HG03097 (cell line): Measurements from ENCODE around the gene GGPS1.
"Not testable (repeated sequence)": the region's sequence is repeated elsewhere in the genome, so short reads cannot be mapped to it uniquely, and the experiment has no call there.

Experiments used
- ATAC-seq: cut with Tn5 transposase; IDR thresholded peaks from one replicate; pipeline ENCODE4 v1.9.1; 2021; ENCODE audit not compliant: unreplicated experiment, low FRiP score

GGPS1 gene

DNA sequence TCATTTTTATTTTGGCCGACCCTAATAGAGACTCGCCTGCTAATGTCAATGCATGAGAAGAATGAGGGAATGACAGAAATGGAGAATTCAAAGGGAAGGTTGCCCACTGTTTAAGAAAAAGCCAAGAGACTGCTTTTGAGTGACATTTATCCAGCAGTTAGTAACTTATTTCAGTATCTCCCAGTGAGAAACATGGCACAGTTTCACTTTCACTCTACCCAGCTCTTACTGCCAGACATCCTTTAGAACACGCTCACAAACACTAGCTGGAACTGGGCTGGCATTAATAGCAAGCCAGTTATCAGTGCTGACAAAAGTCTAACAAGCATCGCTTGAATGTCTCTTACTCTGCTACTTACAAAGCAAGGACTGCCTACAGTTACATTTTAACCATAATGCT lies 8.5 kb downstream of the GGPS1 start:
- ATAC-seq = no peak

DNA sequence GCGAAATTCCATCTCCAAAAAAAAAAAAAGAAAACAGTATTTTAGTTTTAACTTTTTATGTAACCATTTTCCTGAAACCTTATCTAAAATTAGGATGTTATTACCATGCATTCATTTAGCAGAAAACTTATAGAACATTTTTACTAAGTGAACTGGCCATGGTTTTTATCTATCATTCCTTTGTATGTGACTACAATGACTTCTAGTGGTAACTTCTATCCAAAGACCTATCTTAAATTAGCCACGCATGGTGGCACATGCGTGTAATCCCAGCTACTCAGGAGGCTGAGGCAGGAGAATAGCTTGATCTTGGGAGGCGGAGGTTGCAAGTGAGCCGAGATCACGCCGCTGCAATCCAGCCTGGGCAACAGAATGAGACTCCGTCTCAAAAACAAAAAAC lies 11.4 kb downstream of the GGPS1 start:
- ATAC-seq = no peak

DNA sequence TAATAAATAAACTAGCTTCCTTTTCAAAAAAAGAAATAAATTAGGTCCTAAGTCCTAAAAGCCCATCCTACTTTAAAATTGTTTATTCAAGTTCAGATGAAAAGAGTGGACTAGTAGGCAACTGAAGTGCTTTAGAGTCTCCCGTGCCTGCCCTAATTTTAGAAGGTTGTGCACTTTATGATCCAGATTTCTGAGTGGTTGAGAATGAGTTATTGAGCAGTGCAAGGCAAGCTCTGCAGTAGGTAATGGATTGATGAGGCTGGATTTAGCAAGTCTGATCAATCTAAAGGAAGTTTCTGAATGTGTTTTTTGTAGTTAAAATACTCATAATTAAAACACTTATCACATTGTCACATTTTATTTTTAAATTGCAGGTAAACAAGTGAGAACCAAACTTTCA lies 13.0 kb downstream of the GGPS1 start:
- ATAC-seq = no peak

DNA sequence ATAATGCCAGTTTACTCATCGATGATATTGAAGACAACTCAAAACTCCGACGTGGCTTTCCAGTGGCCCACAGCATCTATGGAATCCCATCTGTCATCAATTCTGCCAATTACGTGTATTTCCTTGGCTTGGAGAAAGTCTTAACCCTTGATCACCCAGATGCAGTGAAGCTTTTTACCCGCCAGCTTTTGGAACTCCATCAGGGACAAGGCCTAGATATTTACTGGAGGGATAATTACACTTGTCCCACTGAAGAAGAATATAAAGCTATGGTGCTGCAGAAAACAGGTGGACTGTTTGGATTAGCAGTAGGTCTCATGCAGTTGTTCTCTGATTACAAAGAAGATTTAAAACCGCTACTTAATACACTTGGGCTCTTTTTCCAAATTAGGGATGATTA lies 13.7 kb downstream of the GGPS1 start:
- no peak for ATAC-seq

DNA sequence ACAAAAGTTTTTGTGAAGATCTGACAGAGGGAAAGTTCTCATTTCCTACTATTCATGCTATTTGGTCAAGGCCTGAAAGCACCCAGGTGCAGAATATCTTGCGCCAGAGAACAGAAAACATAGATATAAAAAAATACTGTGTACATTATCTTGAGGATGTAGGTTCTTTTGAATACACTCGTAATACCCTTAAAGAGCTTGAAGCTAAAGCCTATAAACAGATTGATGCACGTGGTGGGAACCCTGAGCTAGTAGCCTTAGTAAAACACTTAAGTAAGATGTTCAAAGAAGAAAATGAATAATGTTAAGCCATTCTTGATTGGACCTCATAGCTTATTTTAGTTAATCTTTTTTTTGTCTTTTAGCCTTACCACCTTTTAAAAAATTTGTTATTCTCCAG lies 14.1 kb downstream of the GGPS1 start:
- ATAC-seq = no peak

DNA sequence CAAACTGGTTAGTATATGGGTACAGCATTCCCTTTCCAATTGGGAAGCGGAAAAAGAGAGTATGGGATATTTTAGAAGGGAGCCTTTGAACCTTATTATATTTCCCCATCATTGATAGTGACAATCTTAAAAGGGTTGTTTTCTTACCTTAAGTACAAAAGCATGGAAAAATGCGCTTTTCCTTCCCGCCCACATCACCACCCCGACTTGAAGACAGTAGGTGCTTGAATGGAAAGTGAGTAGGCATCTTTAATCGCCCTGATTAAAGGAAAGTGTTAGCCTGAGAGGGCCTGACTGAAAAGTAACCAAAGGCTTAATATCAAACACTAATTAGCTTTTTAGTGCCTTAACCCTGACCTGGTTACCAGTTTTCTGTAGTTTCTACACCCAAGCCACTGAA lies 15.4 kb downstream of the GGPS1 start:
- ATAC-seq = no peak

DNA sequence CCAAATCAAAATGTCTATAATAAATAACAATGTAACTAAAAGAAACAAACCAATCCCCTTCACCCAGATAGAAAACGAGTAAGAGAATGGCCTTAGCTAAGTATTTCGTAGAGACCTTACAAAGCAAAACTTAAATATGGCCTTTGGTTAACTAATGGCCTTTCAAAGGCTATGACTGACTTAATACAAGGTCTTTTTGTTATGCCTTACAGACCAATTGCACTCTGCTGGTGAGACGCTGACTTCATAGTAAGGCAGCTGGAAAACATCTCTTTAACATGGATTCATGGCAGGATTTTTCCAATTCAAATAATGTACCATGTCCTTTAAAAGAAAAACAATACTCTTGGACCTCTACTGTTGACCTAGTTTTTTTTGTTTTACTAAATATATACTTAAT lies 23.1 kb downstream of the GGPS1 start:
- ATAC-seq = no peak

DNA sequence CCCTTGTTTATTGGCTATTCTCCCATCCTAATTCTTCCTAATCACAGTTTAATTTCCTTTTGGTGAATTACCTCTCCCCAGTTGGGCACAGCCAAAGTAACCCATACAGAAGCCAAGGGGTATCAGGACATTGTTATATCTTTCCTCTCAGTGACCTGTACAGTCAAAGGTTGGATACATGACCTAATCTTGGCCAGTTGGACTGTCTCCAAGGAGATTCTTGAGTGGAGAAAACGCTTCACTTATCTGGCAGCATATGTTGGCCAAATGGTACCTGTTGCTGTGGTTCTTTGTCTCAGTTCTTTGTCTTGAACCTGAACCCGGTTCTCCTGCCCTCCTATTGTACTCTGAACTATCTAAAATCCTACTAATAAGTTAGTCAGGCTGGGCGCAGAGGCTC lies 23.5 kb downstream of the GGPS1 start:
- ATAC-seq = no peak

DNA sequence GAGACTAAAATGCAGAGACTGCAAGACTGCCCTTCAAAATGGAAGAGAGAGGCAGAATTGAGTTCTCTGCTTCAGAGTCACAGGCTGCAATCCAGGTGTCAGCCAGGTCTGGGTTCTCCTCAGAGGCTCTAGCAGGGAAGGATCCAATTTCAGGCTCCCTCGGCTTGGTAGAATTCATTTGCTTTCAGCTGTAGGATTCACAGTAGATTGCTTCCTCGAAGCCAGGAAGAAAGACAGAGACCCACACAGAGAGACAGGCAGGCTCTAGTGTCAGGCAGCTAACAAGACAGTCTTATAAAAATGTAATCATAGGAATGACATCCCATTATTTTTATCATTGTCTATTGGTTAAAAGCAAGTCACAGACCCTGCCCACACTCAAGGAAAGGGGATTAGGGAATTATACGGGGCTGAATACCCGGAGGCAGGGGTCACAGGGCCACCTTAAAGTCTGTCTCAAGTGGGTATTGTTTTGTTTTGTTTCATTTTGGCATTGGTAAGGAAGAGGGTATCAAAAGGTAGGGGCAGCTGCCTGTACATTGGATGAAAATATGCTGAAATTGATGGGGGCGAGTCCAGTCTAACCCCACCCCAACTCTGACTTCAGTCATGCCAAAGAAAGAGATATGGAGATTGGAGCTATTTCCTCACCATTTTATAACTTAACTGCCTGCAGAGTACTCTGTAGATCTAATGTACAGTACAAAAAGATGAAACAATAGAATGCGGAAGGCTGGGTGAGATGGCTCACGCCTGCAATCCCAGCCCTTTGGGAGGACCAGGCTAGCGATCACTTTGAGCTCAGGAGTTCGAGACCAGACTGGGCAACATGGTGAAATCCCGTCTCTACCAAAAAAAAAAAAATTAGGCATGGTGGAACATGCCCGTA lies 29.4 kb downstream of the GGPS1 start:
- ATAC-seq = no peak

DNA sequence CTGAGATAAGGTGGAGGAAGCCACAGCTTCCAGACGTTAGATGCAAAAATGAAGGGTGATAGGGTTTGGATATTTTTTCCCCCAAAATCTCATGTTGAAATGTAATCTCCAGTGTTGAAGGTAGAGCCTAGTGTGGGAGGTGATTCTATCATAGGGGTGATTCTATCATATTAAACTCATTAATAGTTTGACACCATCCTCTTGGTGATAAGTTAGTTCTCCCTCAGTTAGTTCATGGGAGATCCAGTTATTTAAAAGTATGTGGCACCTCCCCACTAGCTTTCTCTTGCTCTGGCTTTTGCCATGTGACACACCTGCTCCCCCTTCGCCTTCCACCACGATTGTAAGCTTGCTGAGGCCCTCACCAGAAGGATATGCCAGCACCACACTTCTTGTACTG lies 30.5 kb downstream of the GGPS1 start:
- no peak for ATAC-seq

DNA sequence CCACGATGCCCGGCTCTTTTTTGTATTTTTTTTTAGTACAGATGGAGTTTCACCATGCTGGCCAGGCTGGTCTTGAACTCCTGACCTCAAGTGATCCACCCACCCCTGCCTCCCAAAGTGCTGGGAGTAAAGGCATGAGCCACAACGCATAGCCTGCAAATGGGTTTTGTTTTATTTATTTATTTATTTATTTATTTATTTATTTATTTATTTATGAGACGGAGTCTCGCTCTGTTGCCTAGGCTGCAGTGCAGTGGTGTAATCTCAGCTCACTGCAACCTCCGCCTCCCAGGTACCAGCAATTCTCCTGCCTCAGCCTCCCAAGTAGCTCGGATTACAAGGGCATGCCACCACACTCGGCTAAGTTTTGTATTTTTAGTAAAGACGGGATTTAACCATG lies 35.8 kb downstream of the GGPS1 start:
- ATAC-seq = not testable (repeated sequence)

DNA sequence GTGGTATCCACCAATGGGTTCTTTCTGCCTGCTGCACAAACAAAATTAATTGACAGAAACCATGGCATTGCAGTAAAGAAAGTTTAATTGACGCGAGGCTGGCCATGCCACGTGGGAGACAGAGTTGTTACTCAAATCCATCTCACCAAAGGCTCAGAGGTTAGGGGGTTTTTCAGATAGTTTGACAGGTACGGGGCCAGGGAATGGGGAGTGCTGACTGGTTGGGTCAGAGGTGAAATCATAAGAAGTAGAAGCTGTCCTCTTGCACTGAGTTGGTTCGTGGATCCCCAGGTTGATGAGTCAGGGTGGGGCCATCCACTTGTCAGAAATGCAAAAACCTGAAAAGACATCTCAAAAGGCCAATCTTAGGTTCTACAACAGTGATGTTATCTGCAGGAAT lies 37.9 kb downstream of the GGPS1 start:
- no peak for ATAC-seq

DNA sequence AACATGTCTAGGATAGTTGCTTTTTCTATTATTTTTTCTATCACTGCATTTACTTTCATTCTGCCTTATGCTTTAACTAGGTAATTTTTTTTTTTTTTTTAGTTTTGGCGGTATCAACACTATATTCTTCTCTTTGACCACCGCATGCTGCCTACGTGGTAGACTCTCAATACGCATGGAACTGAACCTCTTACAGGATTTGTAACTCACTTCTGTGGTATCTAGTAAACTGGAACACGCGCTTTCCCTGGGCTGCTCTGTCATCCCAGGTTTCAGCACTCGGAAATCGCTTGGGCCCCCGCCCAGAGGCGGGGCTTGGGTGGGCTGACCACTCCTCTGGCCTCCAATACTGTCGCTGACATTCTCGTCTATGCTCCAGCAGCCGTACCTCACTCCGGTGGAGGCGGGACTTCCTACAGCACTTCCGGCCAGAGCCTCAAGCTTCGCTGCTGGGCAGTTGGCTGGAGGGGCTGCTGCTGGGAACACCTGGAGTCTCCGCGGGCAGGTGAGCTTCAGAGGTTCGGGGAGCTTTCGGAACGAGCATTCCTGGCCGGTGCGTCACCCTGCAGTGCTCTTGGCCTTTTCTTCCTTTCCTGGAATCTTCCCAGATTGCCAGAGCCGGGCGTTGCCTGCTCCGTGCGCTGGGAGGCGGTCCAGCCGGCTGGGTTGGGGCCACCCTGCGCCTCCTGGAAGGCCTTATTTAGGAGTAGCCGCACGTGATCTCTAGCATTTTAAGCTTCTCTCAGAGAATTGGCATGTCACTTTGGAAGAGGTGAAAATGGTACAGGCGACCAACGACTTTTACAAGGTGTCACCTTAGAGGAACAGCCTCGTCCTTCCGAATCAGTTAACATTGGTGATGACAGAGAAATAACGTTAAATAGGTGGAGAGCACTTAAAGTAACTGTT lies 38.9 kb downstream of the GGPS1 start, which contains the start of gene TBCE:
TSS of gene TBCE (plus strand) at position 428 of the 909 bp plus-strand sequence. CDS start 12,623 bp downstream, outside the sequence.
- peak; percentile 100 for ATAC-seq

DNA sequence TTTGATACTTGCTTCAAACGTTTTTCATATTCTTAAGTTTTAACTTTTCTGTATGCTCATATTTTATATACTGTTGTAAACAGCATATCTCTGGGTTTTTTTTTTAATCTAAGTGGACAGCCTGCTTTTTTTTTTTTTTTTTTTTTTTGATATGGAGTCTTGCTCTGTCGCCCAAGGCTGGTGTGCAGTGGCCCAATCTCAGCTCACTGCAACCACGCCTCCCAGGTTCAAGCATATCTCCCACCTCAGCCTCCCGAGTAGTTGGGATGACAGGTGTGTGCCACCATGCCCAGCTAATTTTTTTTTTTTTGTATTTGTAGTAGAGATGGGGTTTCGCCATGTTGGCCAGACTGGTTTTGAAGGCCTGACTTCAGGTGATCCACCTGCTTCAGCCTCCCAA lies 40.1 kb downstream of the GGPS1 start:
- ATAC-seq = no peak

DNA sequence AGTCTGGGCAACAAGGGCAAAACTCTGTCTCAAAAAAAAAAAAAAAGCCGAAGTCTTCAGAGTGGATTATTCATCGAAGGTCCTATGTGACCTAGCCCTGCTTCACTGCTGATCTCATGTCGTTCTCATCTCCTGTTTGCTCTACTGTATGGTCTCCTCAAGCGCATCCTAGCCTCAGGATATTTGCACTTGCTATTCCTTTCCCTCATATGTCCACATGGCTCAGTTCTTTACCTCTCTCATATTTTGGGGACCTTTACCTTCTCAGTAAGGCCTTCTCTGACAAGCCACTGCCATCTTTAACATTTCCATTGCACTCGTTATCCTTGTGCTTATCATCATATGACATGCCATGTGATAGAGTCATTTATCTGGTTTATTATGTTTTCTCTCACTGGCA lies 41.4 kb downstream of the GGPS1 start:
- ATAC-seq = no peak

DNA sequence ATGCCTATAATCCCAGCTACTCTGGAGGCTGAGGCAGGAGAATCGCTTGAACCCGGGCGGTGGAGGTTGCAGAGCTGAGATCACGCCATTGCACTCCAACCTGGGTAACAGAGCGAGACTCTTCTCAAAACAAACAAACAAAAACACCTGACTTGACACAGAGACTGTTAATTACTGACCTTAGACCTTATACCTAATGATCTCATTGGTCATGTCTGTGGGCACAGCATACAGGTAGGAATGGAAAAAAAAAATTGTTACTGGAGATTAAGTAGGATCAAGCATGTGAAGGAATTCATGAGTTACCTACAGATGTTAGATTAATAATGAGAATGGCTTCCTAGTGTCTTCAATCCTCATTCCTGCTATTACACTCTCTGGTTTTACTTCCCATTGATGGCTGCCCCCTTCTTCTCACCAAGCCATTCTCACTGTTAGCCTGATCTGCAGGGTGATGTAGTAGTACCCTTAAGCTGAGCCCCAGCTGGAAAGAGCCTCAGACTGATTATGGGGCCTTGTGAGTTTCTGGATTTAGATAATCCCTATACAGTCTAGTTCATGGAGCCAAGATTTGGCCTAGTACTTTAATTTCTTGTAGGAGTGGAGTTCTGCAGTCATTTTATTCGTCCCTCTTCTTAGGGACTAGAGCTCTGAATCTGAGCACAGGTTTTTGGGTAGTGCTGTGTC lies 47.7 kb downstream of the GGPS1 start:
- ATAC-seq = no peak

DNA sequence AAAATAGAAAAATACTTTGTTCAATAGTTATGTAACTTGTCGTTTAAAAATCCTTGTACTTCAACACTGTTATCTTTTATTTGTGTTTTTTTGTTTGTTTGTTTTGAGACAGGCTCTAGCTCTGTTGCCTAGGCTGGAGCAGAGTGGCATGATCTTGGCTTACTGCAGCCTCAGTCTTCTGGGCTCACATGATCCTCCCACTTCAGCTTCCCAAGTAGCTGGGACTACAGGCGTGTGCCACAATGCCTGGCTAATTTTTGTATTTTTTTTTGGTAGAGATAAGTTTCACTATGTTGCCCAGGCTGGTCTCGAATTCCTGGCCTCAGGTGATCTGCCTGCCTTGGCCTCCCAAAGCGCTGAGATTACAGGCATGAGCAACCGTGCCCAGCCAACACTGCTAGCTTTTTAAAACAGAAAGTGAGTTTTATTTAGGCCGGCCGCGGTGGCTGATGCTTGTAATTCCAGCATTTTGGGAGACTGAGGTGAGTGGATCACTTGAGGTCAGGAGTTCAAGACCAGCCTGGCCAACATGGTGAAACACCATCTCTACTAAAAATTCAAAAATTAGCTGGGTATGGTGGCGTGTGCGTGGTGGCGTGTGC lies 49.9 kb downstream of the GGPS1 start:
- not testable (repeated sequence) for ATAC-seq

DNA sequence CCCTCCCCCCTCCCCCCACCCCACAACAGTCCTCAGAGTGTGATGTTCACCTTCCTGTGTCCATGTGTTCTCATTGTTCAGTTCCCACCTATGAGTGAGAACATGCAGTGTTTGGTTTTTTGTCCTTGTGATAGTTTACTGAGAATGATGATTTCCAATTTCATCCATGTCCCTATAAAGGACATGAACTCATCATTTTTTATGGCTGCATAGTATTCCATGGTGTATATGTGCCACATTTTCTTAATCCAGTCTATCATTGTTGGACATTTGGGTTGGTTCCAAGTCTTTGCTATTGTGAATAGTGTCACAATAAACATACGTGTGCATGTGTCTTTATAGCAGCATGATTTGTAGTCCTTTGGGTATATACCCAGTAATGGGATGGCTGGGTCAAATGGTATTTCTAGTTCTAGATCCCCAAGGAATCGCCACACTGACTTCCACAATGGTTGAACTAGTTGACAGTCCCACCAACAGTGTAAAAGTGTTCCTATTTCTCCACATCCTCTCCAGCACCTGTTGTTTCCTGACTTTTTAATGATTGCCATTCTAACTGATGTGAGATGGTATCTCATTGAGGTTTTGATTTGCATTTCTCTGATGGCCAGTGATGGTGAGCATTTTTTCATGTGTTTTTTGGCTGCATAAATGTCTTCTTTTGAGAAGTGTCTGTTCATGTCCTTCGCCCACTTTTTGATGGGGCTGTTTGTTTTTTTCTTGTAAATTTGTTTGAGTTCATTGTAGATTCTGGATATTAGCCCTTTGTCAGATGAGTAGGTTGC lies 53.8 kb downstream of the GGPS1 start:
- ATAC-seq = not testable (repeated sequence)

DNA sequence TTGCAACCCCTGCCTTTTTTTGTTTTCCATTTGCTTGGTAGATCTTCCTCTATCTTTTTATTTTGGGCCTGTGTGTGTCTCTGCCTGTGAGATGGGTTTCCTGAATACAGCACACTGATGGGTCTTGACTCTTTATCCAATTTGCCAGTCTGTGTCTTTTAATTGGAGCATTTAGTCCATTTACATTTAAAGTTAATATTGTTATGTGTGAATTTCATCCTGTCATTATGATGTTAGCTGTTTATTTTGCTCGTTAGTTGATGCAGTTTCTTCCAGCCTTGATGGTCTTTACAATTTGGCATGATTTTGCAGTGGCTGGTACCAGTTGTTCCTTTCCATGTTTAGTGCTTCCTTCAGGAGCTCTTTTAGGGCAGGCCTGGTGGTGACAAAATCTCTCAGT lies 57.3 kb downstream of the GGPS1 start:
- ATAC-seq = not testable (repeated sequence)

DNA sequence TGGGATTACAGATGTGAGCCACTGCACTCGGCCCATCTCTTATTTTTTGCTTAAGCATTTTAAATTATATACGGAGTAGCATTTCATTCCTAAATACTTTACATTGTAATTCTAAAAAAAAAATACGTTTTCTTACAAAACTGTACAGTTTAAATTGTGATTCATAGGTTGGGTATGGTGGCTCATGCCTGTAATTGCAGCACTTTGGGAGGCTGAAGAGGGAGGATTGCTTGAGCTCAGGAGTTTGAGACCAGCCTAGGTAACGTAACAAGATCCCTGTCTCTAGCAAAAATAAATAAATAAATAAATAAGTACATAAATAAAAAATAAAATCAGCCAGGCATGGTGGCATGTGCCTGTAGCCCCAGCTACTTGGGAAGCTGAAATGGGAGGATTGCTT lies 63.5 kb downstream of the GGPS1 start:
- ATAC-seq = no peak
